NCI-H1694 treated with DMSO at 0.1 percent for 48 hours (cell line): Measurements from ENCODE around the gene KDM8.
"Not testable (repeated sequence)": the region's sequence is repeated elsewhere in the genome, so short reads cannot be mapped to it uniquely, and the experiment has no call there.

Experiments used
- DNase-seq: peaks from one replicate; lab custom pipeline; 2025; lab: John Stamatoyannopoulos, UW

The KDM8 gene

GRCh38 chr16:27191352-27191924 is 11.9 kb upstream of the KDM8 start:
- no peak for DNase-seq

- DNase-seq = no peak
Observed at GRCh38 chr16:27193300-27193990, 9.9 kb upstream of the KDM8 start.

GRCh38 chr16:27195076-27195741 is 8.1 kb upstream of the KDM8 start:
- DNase-seq = no peak

GRCh38 chr16:27195941-27196595 is 7.3 kb upstream of the KDM8 start:
- DNase-seq = no peak

GRCh38 chr16:27197004-27197403 is 6.3 kb upstream of the KDM8 start:
- no peak for DNase-seq

GRCh38 chr16:27198451-27199234 is 4.7 kb upstream of the KDM8 start:
- DNase-seq = no peak

GRCh38 chr16:27199235-27199586 is 4.1 kb upstream of the KDM8 start:
- no peak for DNase-seq

- DNase-seq = no peak
Observed at GRCh38 chr16:27199736-27200135, 3.6 kb upstream of the KDM8 start.

- not testable (repeated sequence) for DNase-seq
Observed at GRCh38 chr16:27200914-27201313, 2.4 kb upstream of the KDM8 start.

- peak; percentile 93 for DNase-seq
Observed at GRCh38 chr16:27202923-27203506, 311 bp upstream of the KDM8 start.

GRCh38 chr16:27204312-27204915 is 1.1 kb downstream of the KDM8 start:
- DNase-seq = no peak

GRCh38 chr16:27205423-27206065 is 2.2 kb downstream of the KDM8 start:
- DNase-seq = no peak

- not testable (repeated sequence) for DNase-seq
Observed at GRCh38 chr16:27207121-27207520, 3.8 kb downstream of the KDM8 start.

- no peak for DNase-seq
Observed at GRCh38 chr16:27208081-27208680, 4.9 kb downstream of the KDM8 start.

- DNase-seq = no peak
Observed at GRCh38 chr16:27208796-27209195, 5.5 kb downstream of the KDM8 start.

GRCh38 chr16:27209591-27209990 is 6.3 kb downstream of the KDM8 start:
- DNase-seq = no peak

GRCh38 chr16:27210174-27210573 is 6.8 kb downstream of the KDM8 start:
- no peak for DNase-seq

GRCh38 chr16:27211026-27211425 is 7.7 kb downstream of the KDM8 start:
- no peak for DNase-seq

GRCh38 chr16:27214084-27214961 is 11.0 kb downstream of the KDM8 start:
- DNase-seq = no peak
